Loucy (cell line): Measurements from ENCODE around the gene CANT1.

Experiments
- CTCF ChIP-seq: fragments of 200-600 bp; sonication (generic); conservative IDR thresholded peaks from 2 replicates; pipeline ENCODE4 v1.5.1; 2014; ENCODE audit warnings: mild to moderate bottlenecking, antibody characterized with exemption, low read length
- EZH2phosphoT487 ChIP-seq: fragments of 200-600 bp; IDR thresholded peaks from 2 replicates; pipeline ENCODE4 v1.6.1; 2018; ENCODE audit warnings: antibody characterized with exemption, mild to moderate bottlenecking, moderate library complexity, borderline replicate concordance

GRCh38 chr17:79006046-79006445 is 3.5 kb downstream of the CANT1 start:
- TF ChIP-seq CTCF, result no peak
- no peak for TF ChIP-seq EZH2phosphoT487
